Neural cell (in vitro differentiated cells): ENCODE measurements around the gene THADA. TPM values are rescaled to one million over a fixed set of nuclear protein-coding genes. Genes with fewer than 3 reads are reported as not detected.

Experiments used
- H2AFZ ChIP-seq: fragments of 200-600, 300-800 bp; sonication (generic), shearing (Covaris generic); 2 replicates; pipeline ENCODE4 v1.6.0; 2014; ENCODE audit warnings: low read depth, mild to moderate bottlenecking, antibody characterized with exemption, low read length, moderate library complexity
- H3F3A ChIP-seq: fragments of 200-600 bp; shearing (Covaris generic); 2 replicates; pipeline ENCODE4 v1.6.1; 2016; ENCODE audit warnings: mild to moderate bottlenecking, moderate library complexity, mixed read lengths, antibody characterized with exemption, low read length; ENCODE audit not compliant: insufficient read depth, poor library complexity, severe bottlenecking
- H3K27ac ChIP-seq: fragments of 200-600, 300-800 bp; sonication (generic), shearing (Covaris generic); 2 replicates; pipeline ENCODE4 v1.5.1; 2014; ENCODE audit warnings: mild to moderate bottlenecking, low read length, moderate library complexity
- H3K27me3 ChIP-seq: fragments of 300-800, 200-600 bp; sonication (generic), shearing (Covaris generic); 2 replicates; pipeline ENCODE4 v1.6.0; 2014; ENCODE audit warnings: mild to moderate bottlenecking, low read depth, low read length, moderate library complexity; ENCODE audit not compliant: insufficient read depth
- H3K36me3 ChIP-seq: fragments of 300-800, 200-600 bp; sonication (generic), shearing (Covaris generic); 2 replicates; pipeline ENCODE4 v1.5.1; 2014; ENCODE audit warnings: mild to moderate bottlenecking, antibody characterized with exemption, low read length, moderate library complexity; ENCODE audit not compliant: insufficient read depth
- H3K4me2 ChIP-seq: fragments of 300-800, 200-600 bp; sonication (generic), shearing (Covaris generic); 2 replicates; pipeline ENCODE4 v1.6.0; 2014; ENCODE audit warnings: mild to moderate bottlenecking, low read length
- H3K4me3 ChIP-seq: fragments of 300-800, 200-600 bp; sonication (generic), shearing (Covaris generic); 2 replicates; pipeline ENCODE4 v1.5.1; 2014; ENCODE audit warnings: mild to moderate bottlenecking, low read length, moderate library complexity
- H3K79me2 ChIP-seq: fragments of 200-600 bp; shearing (Covaris generic); replicated peaks from 2 replicates; pipeline ENCODE4 v1.6.0; 2014; ENCODE audit warnings: mild to moderate bottlenecking, low read length, moderate library complexity; ENCODE audit not compliant: insufficient read depth
- H3K9ac ChIP-seq: fragments of 300-800, 200-600 bp; sonication (generic), shearing (Covaris generic); 2 replicates; pipeline ENCODE4 v1.6.1; 2016; ENCODE audit warnings: mild to moderate bottlenecking, low read length, mixed read lengths
- H3K9me2 ChIP-seq: fragments of 200-600 bp; shearing (Covaris generic); 2 replicates; pipeline ENCODE4 v1.6.1; 2016; ENCODE audit warnings: mild to moderate bottlenecking, low read length, mixed read lengths; ENCODE audit not compliant: insufficient read depth
- H3K9me3 ChIP-seq: fragments of 200-600, 300-800 bp; sonication (generic), shearing (Covaris generic); 2 replicates; pipeline ENCODE4 v1.6.1; 2016; ENCODE audit warnings: mild to moderate bottlenecking, mixed run types, low read length, moderate library complexity, mixed read lengths
- H4K20me1 ChIP-seq: fragments of 200-600 bp; shearing (Covaris generic); 2 replicates; pipeline ENCODE4 v1.6.1; 2016; ENCODE audit warnings: mild to moderate bottlenecking, mixed run types; ENCODE audit not compliant: insufficient read depth
- CTCF ChIP-seq: fragments of 450-650 bp; IDR thresholded peaks from 2 replicates; pipeline ENCODE4 v1.5.1; 2014; ENCODE audit warnings: antibody characterized with exemption, mild to moderate bottlenecking, moderate library complexity; ENCODE audit not compliant: poor library complexity, severe bottlenecking
- EP300 ChIP-seq: fragments of 450-650 bp; conservative IDR thresholded peaks from 2 replicates; pipeline ENCODE4 v1.6.1; 2014; ENCODE audit warnings: antibody characterized with exemption, mild to moderate bottlenecking, moderate library complexity; ENCODE audit not compliant: poor library complexity, severe bottlenecking
- EZH2 ChIP-seq: fragments of 200-600, 300-800 bp; shearing (Covaris generic), sonication (generic); IDR thresholded peaks from 2 replicates; pipeline ENCODE4 v1.6.1; 2014; ENCODE audit warnings: antibody characterized with exemption, low read length, borderline replicate concordance, mild to moderate bottlenecking; ENCODE audit not compliant: insufficient read depth, poor library complexity, severe bottlenecking
- MXI1 ChIP-seq: fragments of 450-650 bp; conservative IDR thresholded peaks from 2 replicates; pipeline ENCODE4 v1.6.1; 2014; ENCODE audit warnings: antibody characterized with exemption, mild to moderate bottlenecking; ENCODE audit not compliant: poor library complexity, severe bottlenecking
- POLR2AphosphoS5 ChIP-seq: IDR thresholded peaks from 2 replicates; pipeline ENCODE4 v1.6.1; 2012
- RAD21 ChIP-seq: fragments of 450-650 bp; conservative IDR thresholded peaks from 2 replicates; pipeline ENCODE4 v1.6.1; 2014; ENCODE audit warnings: antibody characterized with exemption, mild to moderate bottlenecking, moderate library complexity
- SMC3 ChIP-seq: fragments of 450-650 bp; conservative IDR thresholded peaks from 2 replicates; pipeline ENCODE4 v1.6.1; 2014; ENCODE audit warnings: antibody characterized with exemption, mild to moderate bottlenecking, moderate library complexity; ENCODE audit not compliant: poor library complexity
- TAF1 ChIP-seq: IDR thresholded peaks from 2 replicates; pipeline ENCODE4 v1.6.1; 2012; ENCODE audit warnings: low read depth
- polyA plus RNA-seq: library from polyadenylated mRNA; depleted of rRNA; stranded (reverse); fragments of >200 nt; gene quantifications from 2 replicates; pipeline ENCODE4 v1.2.3, GENCODE V29; 2014
- TF ChIP-seq, protein P1 (sequence below): IDR thresholded peaks from 2 replicates; pipeline ENCODE4 v1.6.1; 2012; ENCODE audit warnings: borderline replicate concordance

Gene THADA
- polyA plus RNA-seq, 1 donor from 2014 or later, result 8.5 TPM

- H3K36me3 ChIP-seq, result no peaks in the 10 kb centered on the region
- no peaks in the 10 kb centered on the region for H3K79me2 ChIP-seq
- no peak overlapping the region for H3K9ac ChIP-seq
- no peaks in the 10 kb centered on the region for H3K9me3 ChIP-seq
- H3K4me3 ChIP-seq, result no peak overlapping the region
- H3K4me2 ChIP-seq, result no peak overlapping the region
- no peak for TF ChIP-seq POLR2AphosphoS5
- no peak for TF ChIP-seq MXI1
- TF ChIP-seq EZH2, result no peak
- no peak for TF ChIP-seq RAD21
- TF ChIP-seq, protein P1, sequence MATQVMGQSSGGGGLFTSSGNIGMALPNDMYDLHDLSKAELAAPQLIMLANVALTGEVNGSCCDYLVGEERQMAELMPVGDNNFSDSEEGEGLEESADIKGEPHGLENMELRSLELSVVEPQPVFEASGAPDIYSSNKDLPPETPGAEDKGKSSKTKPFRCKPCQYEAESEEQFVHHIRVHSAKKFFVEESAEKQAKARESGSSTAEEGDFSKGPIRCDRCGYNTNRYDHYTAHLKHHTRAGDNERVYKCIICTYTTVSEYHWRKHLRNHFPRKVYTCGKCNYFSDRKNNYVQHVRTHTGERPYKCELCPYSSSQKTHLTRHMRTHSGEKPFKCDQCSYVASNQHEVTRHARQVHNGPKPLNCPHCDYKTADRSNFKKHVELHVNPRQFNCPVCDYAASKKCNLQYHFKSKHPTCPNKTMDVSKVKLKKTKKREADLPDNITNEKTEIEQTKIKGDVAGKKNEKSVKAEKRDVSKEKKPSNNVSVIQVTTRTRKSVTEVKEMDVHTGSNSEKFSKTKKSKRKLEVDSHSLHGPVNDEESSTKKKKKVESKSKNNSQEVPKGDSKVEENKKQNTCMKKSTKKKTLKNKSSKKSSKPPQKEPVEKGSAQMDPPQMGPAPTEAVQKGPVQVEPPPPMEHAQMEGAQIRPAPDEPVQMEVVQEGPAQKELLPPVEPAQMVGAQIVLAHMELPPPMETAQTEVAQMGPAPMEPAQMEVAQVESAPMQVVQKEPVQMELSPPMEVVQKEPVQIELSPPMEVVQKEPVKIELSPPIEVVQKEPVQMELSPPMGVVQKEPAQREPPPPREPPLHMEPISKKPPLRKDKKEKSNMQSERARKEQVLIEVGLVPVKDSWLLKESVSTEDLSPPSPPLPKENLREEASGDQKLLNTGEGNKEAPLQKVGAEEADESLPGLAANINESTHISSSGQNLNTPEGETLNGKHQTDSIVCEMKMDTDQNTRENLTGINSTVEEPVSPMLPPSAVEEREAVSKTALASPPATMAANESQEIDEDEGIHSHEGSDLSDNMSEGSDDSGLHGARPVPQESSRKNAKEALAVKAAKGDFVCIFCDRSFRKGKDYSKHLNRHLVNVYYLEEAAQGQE, result no peak
- H4K20me1 ChIP-seq, result no peaks in the 10 kb centered on the region
- no peaks in the 10 kb centered on the region for H3K27me3 ChIP-seq
- H3K9me2 ChIP-seq, result no peaks in the 10 kb centered on the region
- no peak overlapping the region for H2AFZ ChIP-seq
- no peaks in the 10 kb centered on the region for H3F3A ChIP-seq
- no peak overlapping the region for H3K27ac ChIP-seq
Measured at GRCh38 chr2:43262951-43263350, 332.9 kb downstream of the THADA start.

DNA sequence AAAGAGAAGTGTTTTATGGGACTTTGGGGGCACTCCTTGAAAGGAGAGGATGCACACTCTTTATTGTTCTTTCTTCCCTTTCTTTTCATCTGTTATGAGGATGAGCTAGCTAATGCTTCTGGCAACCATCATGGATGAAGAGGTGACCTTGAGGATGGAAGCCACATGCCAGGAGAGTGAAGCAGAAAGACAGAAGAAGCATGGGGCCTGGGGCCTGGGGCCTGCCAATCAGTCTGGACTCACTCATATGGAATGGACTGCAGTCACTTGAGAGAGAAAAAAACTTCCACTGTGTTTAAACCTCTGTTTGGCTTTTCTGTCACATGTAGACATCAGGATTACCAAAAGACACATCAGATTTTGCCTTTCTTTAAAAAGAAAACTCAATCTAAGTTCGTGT, 333.6 kb downstream of the THADA start:
- H3K27me3 ChIP-seq, result no peaks in the 10 kb centered on the region
- TF ChIP-seq EZH2 (no peak), POLR2AphosphoS5 (no peak), CTCF (no peak), RAD21 (no peak), EP300 (no peak), TAF1 (no peak), SMC3 (no peak), MXI1 (no peak)
- TF ChIP-seq, protein P1, result no peak
- no peaks in the 10 kb centered on the region for H3K79me2 ChIP-seq
- H3K27ac ChIP-seq, result no peak overlapping the region
- no peaks in the 10 kb centered on the region for H3K9me2 ChIP-seq
- no peak overlapping the region for H2AFZ ChIP-seq
- H3K9me3 ChIP-seq, result no peaks in the 10 kb centered on the region
- H3K4me2 ChIP-seq, result no peak overlapping the region
- H3K4me3 ChIP-seq, result no peak overlapping the region
- no peak overlapping the region for H3K9ac ChIP-seq
- H4K20me1 ChIP-seq, result no peaks in the 10 kb centered on the region
- H3F3A ChIP-seq, result no peaks in the 10 kb centered on the region
- H3K36me3 ChIP-seq, result no peaks in the 10 kb centered on the region
